Neuron (in vitro differentiated cells): ENCODE data around the gene SLC17A9.
A peak's percentile ranks its signal among the peaks of the same experiment; 100 is the strongest.

Experiments used
- H2AFZ ChIP-seq: one replicate; pipeline ENCODE4 v1.6.1; 2013; ENCODE audit warnings: low read depth, mild to moderate bottlenecking, inconsistent platforms, low read length, moderate library complexity
- H3K27me3 ChIP-seq: one replicate; pipeline ENCODE4 v1.6.1; 2013; ENCODE audit warnings: low read length; ENCODE audit not compliant: insufficient read depth
- H3K36me3 ChIP-seq: one replicate; pipeline ENCODE4 v1.6.1; 2013; ENCODE audit warnings: low read length; ENCODE audit not compliant: insufficient read depth
- H3K4me1 ChIP-seq: one replicate; pipeline ENCODE4 v1.6.1; 2013; ENCODE audit warnings: low read length; ENCODE audit not compliant: insufficient read depth
- H3K4me3 ChIP-seq: 2 replicates; pipeline ENCODE4 v1.5.1; 2013; ENCODE audit warnings: mild to moderate bottlenecking, low read length, moderate library complexity
- H3K9me3 ChIP-seq: one replicate; pipeline ENCODE4 v1.6.1; 2013; ENCODE audit warnings: low read length

SLC17A9 gene

DNA sequence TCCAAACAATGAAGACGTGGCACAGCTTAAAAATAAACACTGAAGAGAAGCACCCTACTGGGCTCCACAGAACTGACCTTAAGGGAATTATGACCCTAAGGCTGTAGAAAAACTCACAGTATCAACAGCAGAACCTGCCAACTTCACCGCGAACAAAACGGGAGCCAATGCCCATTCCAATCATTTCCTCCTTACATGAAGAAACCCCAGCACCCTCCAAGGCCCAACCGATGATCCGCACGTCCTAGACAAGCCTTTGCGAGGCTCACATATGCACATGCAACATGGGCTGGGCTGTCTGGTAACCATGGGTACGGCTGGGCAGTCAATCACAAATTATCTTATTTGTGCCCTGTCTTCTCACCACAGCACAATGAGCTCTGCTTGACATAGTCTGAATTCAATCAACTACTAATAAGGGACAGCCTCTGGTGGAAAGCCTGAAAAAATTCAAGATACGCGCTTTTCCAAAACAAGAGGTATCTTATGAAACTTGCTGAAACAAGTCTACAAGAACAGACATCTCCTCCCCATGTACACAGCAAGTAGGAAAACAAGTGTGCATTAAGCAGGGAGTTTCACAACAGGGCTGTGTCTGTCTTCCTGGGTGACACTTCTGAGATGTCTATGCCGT is 27.9 kb upstream of the SLC17A9 start:
- Histone ChIP-seq H2AFZ (no peak overlapping the region), H3K36me3 (no peaks in the 10 kb centered on the region), H3K27me3 (no peaks in the 10 kb centered on the region), H3K4me3 (peak overlapping the region; percentile 95), H3K4me1 (peaks cover 39% of the 10 kb centered on the region), H3K9me3 (no peaks in the 10 kb centered on the region)

GRCh38 chr20:62925076-62925419 is 27.5 kb upstream of the SLC17A9 start:
- Histone ChIP-seq H3K9me3 (no peaks in the 10 kb centered on the region), H3K4me3 (peak overlapping the region; percentile 95), H2AFZ (no peak overlapping the region), H3K4me1 (peaks cover 37% of the 10 kb centered on the region), H3K36me3 (no peaks in the 10 kb centered on the region), H3K27me3 (no peaks in the 10 kb centered on the region)

- Histone ChIP-seq H3K4me1 (peaks cover 32% of the 10 kb centered on the region), H3K36me3 (no peaks in the 10 kb centered on the region), H3K4me3 (peak overlapping the region; percentile 95), H3K9me3 (no peaks in the 10 kb centered on the region), H2AFZ (no peak overlapping the region), H3K27me3 (no peaks in the 10 kb centered on the region)
Measured at GRCh38 chr20:62925420-62926228, 26.9 kb upstream of the SLC17A9 start.

GRCh38 chr20:62926229-62927127 is 26.0 kb upstream of the SLC17A9 start, which contains the start of gene DIDO1:
TSS of gene DIDO1 (minus strand) at chr20:62926505.
- H3K4me3 ChIP-seq = peak within 1 kb of the TSS; percentile 95
- H2AFZ ChIP-seq = no peak within 1 kb of the TSS
- no peaks in the 10 kb centered on the region for H3K27me3 ChIP-seq
- no peaks in the 10 kb centered on the region for H3K9me3 ChIP-seq
- no peaks in the 10 kb centered on the region for H3K36me3 ChIP-seq
- peaks cover 28% of the 10 kb centered on the region for H3K4me1 ChIP-seq

- Histone ChIP-seq H3K27me3 (no peaks in the 10 kb centered on the region), H3K36me3 (no peaks in the 10 kb centered on the region), H2AFZ (no peak overlapping the region), H3K4me1 (peaks cover 27% of the 10 kb centered on the region), H3K9me3 (no peaks in the 10 kb centered on the region), H3K4me3 (peak overlapping the region; percentile 95)
Measured at GRCh38 chr20:62927128-62927705, 25.3 kb upstream of the SLC17A9 start.

DNA sequence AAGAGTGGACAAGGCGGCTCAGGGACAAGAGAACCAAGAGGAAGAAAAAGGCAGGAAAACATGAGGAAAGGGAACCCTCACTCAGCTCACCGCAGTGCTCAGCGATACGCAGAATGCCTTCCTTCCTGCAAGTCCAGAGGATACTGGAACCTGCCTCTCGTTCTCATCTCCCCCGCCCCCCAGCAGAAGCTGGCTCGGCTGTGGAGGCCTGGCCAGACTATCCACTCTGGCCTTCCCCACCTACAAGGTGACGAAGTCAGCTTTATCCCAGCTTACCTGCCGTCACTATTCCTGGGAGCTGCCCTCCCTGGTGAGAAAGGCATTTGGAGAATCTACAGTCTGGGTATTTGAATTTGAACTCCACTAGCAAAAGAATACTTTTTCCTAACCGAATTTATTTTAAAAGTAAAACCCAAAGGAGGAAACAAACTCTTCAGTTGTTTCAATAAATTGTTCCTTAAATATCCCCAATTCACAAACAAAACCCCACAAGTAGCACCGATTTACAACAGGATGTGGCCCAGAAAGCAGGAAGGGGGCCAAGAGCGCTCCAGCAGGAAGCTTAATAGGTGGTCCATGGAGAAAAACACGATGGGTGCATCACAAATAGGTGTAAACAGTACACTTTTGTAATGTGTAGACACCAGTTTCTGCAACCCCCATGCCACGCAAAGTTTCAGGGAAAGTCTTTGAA is 24.1 kb upstream of the SLC17A9 start:
- Histone ChIP-seq H2AFZ (no peak overlapping the region), H3K4me1 (peaks cover 27% of the 10 kb centered on the region), H3K4me3 (no peak overlapping the region), H3K36me3 (peaks cover 3% of the 10 kb centered on the region), H3K9me3 (no peaks in the 10 kb centered on the region), H3K27me3 (no peaks in the 10 kb centered on the region)

DNA sequence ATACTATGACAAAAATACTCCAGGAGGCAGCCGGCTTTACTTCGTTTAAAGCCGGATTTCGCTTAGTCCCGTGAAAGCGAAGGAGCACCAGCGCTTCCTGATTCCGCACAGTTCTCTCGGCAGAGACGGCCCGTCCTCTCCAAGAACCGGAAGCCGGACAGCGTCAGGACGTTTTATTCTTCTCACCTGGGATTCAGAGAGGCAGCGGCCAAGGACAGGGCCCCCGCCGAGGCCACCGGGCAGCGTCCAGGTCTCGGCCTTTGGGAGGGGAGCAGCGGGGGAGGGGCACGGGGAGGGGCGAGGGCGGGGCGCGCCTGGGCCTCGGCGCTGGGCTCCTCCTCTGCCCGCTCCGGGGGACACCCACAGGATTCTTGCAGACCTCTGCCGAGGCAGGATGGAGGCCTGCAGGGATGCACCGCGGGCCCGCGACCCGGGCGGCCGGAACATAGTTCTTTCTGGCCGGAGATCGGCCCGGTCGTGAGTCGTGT is 23.4 kb upstream of the SLC17A9 start:
- Histone ChIP-seq H3K4me3 (no peak overlapping the region), H2AFZ (no peak overlapping the region), H3K27me3 (no peaks in the 10 kb centered on the region), H3K4me1 (peaks cover 21% of the 10 kb centered on the region), H3K9me3 (no peaks in the 10 kb centered on the region), H3K36me3 (peaks cover 8% of the 10 kb centered on the region)

GRCh38 chr20:62931464-62931863 is 21.0 kb upstream of the SLC17A9 start:
- Histone ChIP-seq H3K4me3 (no peak overlapping the region), H3K36me3 (peaks cover 27% of the 10 kb centered on the region), H2AFZ (no peak overlapping the region), H3K27me3 (no peaks in the 10 kb centered on the region), H3K4me1 (peaks cover 16% of the 10 kb centered on the region), H3K9me3 (no peaks in the 10 kb centered on the region)

GRCh38 chr20:62933966-62934365 is 18.5 kb upstream of the SLC17A9 start:
- Histone ChIP-seq H2AFZ (no peak overlapping the region), H3K36me3 (peaks cover 27% of the 10 kb centered on the region), H3K27me3 (no peaks in the 10 kb centered on the region), H3K9me3 (no peaks in the 10 kb centered on the region), H3K4me3 (no peak overlapping the region), H3K4me1 (peaks cover 9% of the 10 kb centered on the region)

GRCh38 chr20:62935204-62935967 is 17.1 kb upstream of the SLC17A9 start:
- Histone ChIP-seq H3K4me1 (peaks cover 18% of the 10 kb centered on the region), H3K9me3 (no peaks in the 10 kb centered on the region), H3K27me3 (no peaks in the 10 kb centered on the region), H3K4me3 (no peak overlapping the region), H2AFZ (no peak overlapping the region), H3K36me3 (peaks cover 27% of the 10 kb centered on the region)

DNA sequence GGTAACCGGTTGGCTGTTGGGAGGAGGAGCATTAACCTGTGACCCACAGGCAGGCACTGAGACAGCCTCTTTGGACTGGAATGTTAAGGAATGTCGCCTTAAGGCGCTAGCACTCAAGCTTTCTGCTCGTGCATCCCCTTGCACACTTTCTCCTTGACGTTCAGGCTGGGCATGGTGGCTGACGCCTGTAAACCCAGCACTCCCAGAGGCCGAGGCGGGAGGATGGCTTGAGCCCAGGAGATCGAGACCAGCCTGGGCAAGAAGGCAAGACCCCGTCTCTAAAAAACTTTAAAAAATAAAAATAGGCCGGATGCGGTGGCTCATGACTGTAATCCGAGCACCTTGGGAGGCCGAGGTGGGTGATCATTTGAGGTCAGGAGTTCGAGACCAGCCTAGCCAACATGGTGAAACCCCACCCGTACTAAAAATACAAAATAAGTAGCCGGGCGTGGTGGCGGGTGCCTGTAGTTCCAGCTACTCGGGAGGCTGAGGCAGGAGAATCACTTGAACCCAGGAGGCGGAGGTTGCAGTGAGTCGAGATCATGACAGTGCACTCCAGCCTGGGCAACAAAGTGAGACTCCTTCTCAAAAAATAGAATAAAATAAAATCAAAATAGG is 16.4 kb upstream of the SLC17A9 start:
- Histone ChIP-seq H3K4me3 (peak overlapping the region; percentile 94), H3K27me3 (no peaks in the 10 kb centered on the region), H3K36me3 (peaks cover 30% of the 10 kb centered on the region), H3K4me1 (peaks cover 18% of the 10 kb centered on the region), H2AFZ (no peak overlapping the region), H3K9me3 (no peaks in the 10 kb centered on the region)
